GM21360 (cell line): ENCODE results near the gene CADM1.

Experiments
- ATAC-seq: cut with Tn5 transposase; IDR thresholded peaks from one replicate; pipeline ENCODE4 v1.9.1; 2021; ENCODE audit warnings: mild to moderate bottlenecking, moderate library complexity; ENCODE audit not compliant: unreplicated experiment

CADM1 gene

GRCh38 chr11:115518983-115519628 is 14.9 kb upstream of the CADM1 start:
- no peak for ATAC-seq

GRCh38 chr11:115515647-115516395 is 11.6 kb upstream of the CADM1 start:
- no peak for ATAC-seq

- no peak for ATAC-seq
Observed at GRCh38 chr11:115506954-115507675, 2.9 kb upstream of the CADM1 start.

- ATAC-seq: no peak
Observed at GRCh38 chr11:115505175-115505574, 960 bp upstream of the CADM1 start.

- ATAC-seq: no peak
Observed at GRCh38 chr11:115503886-115504275, 334 bp downstream of the CADM1 start.

- ATAC-seq: no peak
Observed at GRCh38 chr11:115503083-115503885, 931 bp downstream of the CADM1 start.

DNA sequence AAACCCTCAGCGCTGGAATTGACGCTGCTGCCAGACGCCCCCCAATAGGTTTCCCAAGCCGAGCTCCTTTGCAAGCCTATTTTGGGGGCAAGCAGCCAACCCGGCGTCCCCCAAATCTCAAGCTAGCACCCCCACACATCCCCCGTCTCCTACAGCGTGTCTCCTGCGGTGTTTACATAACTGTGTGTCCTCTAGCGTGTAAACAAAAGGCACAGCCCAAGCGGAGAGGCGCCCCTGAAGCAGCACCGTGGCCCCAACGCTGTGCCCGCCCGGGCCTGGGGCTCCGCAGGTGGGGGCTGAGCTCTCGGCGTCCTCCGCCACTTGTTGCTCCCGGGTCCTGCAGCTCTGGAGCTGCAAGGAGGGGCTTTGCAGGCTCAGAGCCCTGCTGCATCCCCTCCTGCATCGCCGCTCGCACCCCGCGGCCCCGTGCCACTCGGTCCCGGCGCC is 1.6 kb downstream of the CADM1 start:
- ATAC-seq: no peak

- no peak for ATAC-seq
Observed at GRCh38 chr11:115501893-115502589, 2.2 kb downstream of the CADM1 start.

GRCh38 chr11:115501502-115501892 is 2.7 kb downstream of the CADM1 start:
- no peak for ATAC-seq

DNA sequence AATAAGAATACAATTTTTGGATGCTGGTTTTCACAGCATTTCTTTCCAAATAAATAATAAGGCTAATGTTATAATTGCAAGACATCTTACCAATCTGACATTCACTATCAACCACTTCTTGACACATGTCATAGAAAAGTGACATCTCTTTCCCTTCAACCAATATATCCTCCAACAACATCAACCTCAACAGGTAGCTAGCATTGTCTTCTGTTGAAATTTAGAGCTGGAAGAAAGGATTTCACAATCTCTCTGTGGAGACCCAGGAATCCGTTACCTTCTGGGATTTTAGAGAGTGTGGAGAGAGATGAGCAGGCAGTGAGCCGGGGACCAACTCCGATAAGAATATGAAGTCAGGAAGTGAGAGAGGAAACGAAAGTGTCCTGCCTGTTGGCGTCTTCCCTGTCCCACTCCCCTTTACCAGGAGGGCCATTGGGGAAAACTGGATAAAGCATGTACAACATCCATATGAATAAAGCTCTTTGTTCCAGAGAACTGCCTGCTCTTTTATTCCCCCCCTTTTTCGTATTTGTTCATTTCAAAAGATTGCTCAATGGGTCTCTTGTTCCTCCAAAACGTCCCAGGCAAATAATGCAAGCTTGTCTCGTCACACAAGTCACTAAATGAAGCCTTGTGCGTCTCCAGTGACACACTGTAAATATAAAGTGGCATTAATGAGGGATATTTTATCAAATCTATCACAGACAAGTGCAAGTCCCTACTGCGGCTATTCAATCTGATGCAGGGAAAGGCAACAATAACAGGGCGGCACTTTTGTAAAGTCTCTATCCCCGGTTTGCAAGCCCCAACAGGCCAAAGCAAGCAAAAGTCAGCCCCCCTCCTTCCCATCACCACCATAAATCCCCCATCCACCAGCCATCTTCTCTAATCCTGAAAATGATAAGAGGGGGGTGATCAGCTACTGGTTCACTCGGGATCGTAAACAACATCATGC is 3.4 kb downstream of the CADM1 start:
- ATAC-seq: no peak

DNA sequence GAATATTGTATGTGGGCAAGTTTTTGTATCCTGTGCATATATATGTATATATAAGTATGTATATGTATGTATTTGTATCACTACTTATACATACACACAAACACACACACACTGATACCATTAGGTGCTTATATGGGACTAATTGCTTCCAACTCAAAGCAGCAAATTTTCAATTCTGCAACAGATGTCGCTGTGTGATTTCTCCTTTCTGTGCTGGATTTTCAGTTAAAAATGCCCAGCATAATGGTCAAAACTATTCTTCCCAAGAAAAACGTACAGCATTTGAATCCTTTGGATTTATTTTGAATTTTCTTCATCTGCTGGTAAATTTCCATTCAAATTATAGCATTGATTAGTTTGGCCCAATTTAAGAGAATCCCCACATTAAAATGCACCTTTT is 4.3 kb downstream of the CADM1 start:
- no peak for ATAC-seq

DNA sequence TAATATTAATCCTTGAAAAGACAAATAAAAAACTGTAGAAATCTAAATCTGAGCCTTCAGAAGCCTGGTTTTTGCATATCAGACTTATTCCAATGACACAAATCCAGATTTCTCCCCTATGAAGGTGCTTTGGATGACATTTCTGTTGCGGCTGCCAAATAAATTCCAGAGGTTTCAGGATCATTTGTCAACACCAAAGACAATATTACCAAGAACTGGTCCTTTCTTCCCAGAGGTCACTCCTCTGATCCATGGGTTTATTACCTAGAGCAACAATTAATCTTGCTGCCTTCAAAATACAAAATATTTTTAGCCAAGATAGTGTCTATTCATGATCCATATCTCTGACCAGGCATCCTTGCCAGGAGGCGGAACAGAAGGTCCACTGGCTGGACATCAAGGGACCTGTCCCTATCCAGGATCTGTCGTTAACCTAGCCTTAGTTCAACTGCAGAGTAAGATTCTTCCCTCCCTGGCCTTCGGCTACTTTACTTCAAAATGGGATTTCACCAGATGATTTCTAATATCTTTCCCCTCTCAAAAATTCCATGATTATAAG is 4.9 kb downstream of the CADM1 start:
- ATAC-seq: no peak

DNA sequence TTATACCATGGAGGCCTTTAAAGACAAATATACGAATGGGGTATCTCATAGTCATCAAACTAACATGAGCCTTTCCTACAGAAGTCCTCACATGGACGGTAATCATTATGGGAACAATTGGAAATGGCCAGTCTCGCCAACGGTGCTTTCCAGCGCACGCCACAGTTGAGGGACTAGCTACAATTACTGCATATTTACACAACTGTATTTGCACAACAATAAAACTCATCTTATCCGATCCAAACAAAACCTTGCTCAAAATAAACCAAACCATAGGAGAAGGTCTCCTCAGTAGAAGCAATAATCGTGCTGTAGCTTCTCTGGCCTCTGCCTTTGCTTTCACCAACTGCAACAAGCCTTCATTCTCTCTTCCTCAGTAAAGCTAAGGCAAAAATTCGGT is 5.9 kb downstream of the CADM1 start:
- ATAC-seq: no peak

- no peak for ATAC-seq
Observed at GRCh38 chr11:115497303-115497702, 6.9 kb downstream of the CADM1 start.

- ATAC-seq: no peak
Observed at GRCh38 chr11:115496892-115497291, 7.3 kb downstream of the CADM1 start.

DNA sequence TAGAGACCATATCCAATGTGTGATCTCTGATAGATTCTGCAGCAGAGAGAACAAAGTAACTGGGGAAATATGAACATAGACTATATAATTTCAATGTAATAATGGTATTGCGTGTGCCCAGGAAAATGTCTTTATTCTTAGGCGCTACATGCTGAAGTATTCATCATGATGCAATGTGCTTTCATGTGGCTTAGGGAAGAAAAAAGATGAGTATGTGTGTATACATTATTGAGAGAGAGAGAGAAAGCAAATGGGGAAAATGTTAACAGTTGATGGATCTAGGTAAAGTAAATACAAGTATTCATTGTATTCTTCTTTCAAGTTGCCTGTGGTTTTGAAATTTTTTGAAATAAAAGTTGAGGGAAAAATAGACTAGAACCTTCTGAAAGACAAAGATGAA is 10.3 kb downstream of the CADM1 start:
- no peak for ATAC-seq

GRCh38 chr11:115493488-115493887 is 10.7 kb downstream of the CADM1 start:
- ATAC-seq: no peak

DNA sequence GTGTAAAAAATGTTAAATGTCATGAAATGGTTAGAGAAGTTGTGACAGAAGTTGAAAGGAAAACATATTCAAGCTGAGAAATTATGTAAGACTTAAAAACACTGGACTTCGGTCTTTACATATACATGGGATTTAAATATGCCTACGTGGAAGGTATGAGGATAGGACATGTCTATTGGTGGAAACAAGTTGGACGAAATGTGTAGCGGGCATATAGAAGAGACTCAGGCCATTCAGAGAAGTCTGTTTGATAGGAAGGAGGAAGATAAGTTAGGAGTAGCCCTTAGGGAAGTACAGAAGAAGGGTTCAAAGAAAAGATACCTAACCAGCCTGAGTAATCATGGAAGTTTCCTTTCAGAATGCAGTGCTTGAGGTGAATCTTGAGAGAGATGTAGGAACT is 14.7 kb downstream of the CADM1 start:
- ATAC-seq: no peak

GRCh38 chr11:115488945-115489344 is 15.3 kb downstream of the CADM1 start:
- no peak for ATAC-seq
